Suprapubic skin (tissue), 3 donors: ENCODE measurements around the gene TAF5.

Experiments
- CTCF ChIP-seq, 2 donors: fragments of 200-600 bp in 1 of 2; fragments of 450-650 bp in 1 of 2; sonication (generic) in 1 of 2; IDR thresholded peaks; one replicate each; pipeline ENCODE4 v1.5.1; 2016 to 2019; ENCODE audit warnings: antibody characterized with exemption in 2 of 2, mild to moderate bottlenecking in 1 of 2, moderate library complexity in 1 of 2
- EP300 ChIP-seq: sonication (generic); formaldehyde crosslinking; IDR thresholded peaks from one replicate; pipeline ENCODE4 v1.6.1; 2017; ENCODE audit warnings: antibody characterized with exemption
- POLR2A ChIP-seq, 2 donors: fragments of 450-650 bp; IDR thresholded peaks; one replicate each; pipeline ENCODE4 v1.6.1; 2017; ENCODE audit warnings: antibody characterized with exemption in 2 of 2, mild to moderate bottlenecking in 2 of 2, moderate library complexity in 2 of 2

- no peak for TF ChIP-seq CTCF (IDR thresholded peaks at IDR 0.05)
- no peak for TF ChIP-seq EP300
- no peak for TF ChIP-seq POLR2A (IDR thresholded peaks at IDR 0.05)
Observed at GRCh38 chr10:103373544-103373943, 5.8 kb downstream of the TAF5 start.
